Stimulated activated CD4-positive, alpha-beta T cell treated with anti-CD3 and anti-CD28 coated beads, TNF-alpha, amount 100 ng/mL, for 1 hour (primary cell): Measurements from ENCODE around the gene SH3BP1.
A peak's percentile ranks its signal among the peaks of the same experiment; 100 is the strongest.
"Not testable (repeated sequence)": the region's sequence is repeated elsewhere in the genome, so short reads cannot be mapped to it uniquely, and the experiment has no call there.

Source experiments
- DNase-seq, 3 donors: peaks; one replicate each; pipeline ENCODE4 v3.0.0-alpha.2; 2020; ENCODE audit warnings: low read depth in 3 of 3, low spot score in 1 of 3

The SH3BP1 gene

GRCh38 chr22:37639070-37639760 lies at the start of gene SH3BP1:
Gene SH3BP1, plus strand, starts transcription at chr22:37639669. Its CDS starts 119 bp downstream, at chr22:37639788.
- DNase-seq, result peak in 1 of 3 donors; percentile 43

- not testable (repeated sequence) for DNase-seq
Measured at GRCh38 chr22:37591081-37591480, 48.4 kb upstream of the SH3BP1 start.

GRCh38 chr22:37591823-37592404 lies 47.6 kb upstream of the SH3BP1 start:
- DNase-seq, result no peak

- no peak for DNase-seq
Measured at GRCh38 chr22:37594237-37594636, 45.2 kb upstream of the SH3BP1 start.

GRCh38 chr22:37599153-37599552 lies 40.3 kb upstream of the SH3BP1 start:
- DNase-seq, result no peak

- no peak for DNase-seq
Measured at GRCh38 chr22:37601203-37601539, 38.3 kb upstream of the SH3BP1 start.

GRCh38 chr22:37601540-37602442 lies 37.7 kb upstream of the SH3BP1 start:
- DNase-seq, result no peak

- not testable (repeated sequence) for DNase-seq
Measured at GRCh38 chr22:37602546-37603277, 36.8 kb upstream of the SH3BP1 start.

- DNase-seq, result no peak
Measured at GRCh38 chr22:37604074-37604473, 35.4 kb upstream of the SH3BP1 start.

- DNase-seq, result peak in 2 of 3 donors; percentile 24 to 26
Measured at GRCh38 chr22:37604875-37605274, 34.6 kb upstream of the SH3BP1 start.

GRCh38 chr22:37607010-37607934 lies 32.2 kb upstream of the SH3BP1 start:
- DNase-seq, result peak; percentile 73 to 93 (median 84)

GRCh38 chr22:37607935-37608476 lies 31.5 kb upstream of the SH3BP1 start:
- no peak for DNase-seq

- DNase-seq, result peak; percentile 87 to 94 (median 91)
Measured at GRCh38 chr22:37608477-37609239, 30.8 kb upstream of the SH3BP1 start, which contains the start of gene GGA1. Gene GGA1, plus strand, starts transcription at chr22:37608834. Its CDS starts 27 bp downstream, at chr22:37608861.

GRCh38 chr22:37609240-37610152 lies 30.0 kb upstream of the SH3BP1 start:
- DNase-seq, result no peak

- DNase-seq, result not testable (repeated sequence)
Measured at GRCh38 chr22:37610153-37610475, 29.4 kb upstream of the SH3BP1 start.

- no peak for DNase-seq
Measured at GRCh38 chr22:37610480-37611129, 28.9 kb upstream of the SH3BP1 start.

GRCh38 chr22:37611207-37611606 lies 28.3 kb upstream of the SH3BP1 start:
- no peak for DNase-seq
